ENCODE results near the gene TADA3. TPM values are rescaled to one million over a fixed set of nuclear protein-coding genes. Genes with fewer than 3 reads are reported as not detected.

The TADA3 gene
- total RNA-seq, 2 experiments from 2014 or later, result 51.6 to 58.5 TPM

DNA sequence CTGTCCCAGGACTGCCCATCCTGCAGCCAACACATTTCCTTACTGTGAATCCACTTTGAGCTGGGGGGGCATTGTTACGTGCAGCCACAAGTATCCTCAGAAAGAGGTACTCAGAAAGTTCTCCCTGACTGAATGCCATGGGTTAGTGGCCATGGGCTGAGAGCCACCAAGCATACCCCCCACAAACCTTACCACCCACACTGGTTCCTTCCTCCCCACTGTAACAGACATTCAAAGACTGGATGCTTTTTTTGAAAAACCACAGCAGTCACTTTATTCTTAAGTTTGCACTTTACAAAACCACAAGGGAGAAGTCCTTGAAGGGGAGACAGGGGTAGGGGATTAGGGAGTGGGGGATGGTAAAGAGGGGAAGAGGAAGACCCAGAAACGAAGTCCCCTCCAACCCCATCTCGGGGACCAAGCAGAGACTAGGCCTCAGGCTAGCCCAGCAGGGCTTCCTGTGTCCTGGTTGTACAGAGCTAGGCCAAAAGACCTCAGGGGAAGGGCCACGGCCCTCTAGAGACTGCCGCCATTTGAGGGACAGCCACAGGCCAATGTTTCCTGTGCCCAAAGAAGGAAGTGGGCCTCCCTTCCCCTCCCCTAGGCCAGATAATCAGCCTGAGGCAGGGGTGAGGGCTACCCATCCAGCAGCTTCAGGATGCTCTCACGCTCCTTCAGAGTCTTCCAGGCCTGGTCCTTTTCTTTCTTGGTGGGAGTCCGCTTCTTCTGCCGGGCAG, 12.4 kb downstream of the TADA3 start:
- TSS peak; percentile 75 for BruUV-seq (replicated peaks)
- Histone ChIP-seq H4K20me1 (ENCODE audit: insufficient read depth, low read length) (no peaks in the 10 kb centered on the region), H3K4me1 (ENCODE audit: insufficient read depth, low read length, poor library complexity, severe bottlenecking) (peaks cover 52% of the 10 kb centered on the region), H3K9me2 (ENCODE audit: insufficient read depth, low read length) (no peaks in the 10 kb centered on the region), H3K4me3 (ENCODE audit: low read depth, low read length, poor library complexity, severe bottlenecking) (peak overlapping the region; percentile 33), H3K36me3 (ENCODE audit: insufficient read depth, low read length) (peaks cover 35% of the 10 kb centered on the region), H2AFZ (ENCODE audit: low read length) (peak overlapping the region; percentile 33), H3K9me3 (ENCODE audit: low read length) (no peaks in the 10 kb centered on the region), H3K79me2 (ENCODE audit: insufficient read depth, low read depth, low read length) (no peaks in the 10 kb centered on the region), H3K4me2 (ENCODE audit: low read length) (peak overlapping the region; percentile 57), H3K27ac (ENCODE audit: low read depth, low read length, poor library complexity, severe bottlenecking) (peak overlapping the region; percentile 84)
- intact Hi-C loops (cut with micrococcal nuclease; ENCODE audit: unreplicated experiment), result loop anchor here (1.0 kb wide), 1 partner anchor 28 kb away; no protein-coding TSS in a partner anchor
- CTCF ChIA-PET (ENCODE audit: unreplicated experiment), result interaction anchor here (1.6 kb wide), 1 partner anchor 10 kb away, joined by 5 read pairs; no protein-coding TSS in a partner anchor
- peak; percentile 81 for DNase-seq (ENCODE audit: low spot score)
- POLR2A ChIA-PET, result interaction anchor here (0.6 to 2.0 kb wide), 5 partner anchors 10 to 210 kb away, joined by 3 to 10 read pairs (median 7); partner anchors contain the start of genes ARPC4 and TADA3
- TF ChIP-seq CTCF (conservative IDR thresholded peaks at IDR 0.05; ENCODE audit: low read length), result no peak
- TF ChIP-seq EZH2phosphoT487 (IDR thresholded peaks at IDR 0.05; ENCODE audit: borderline replicate concordance, low read depth, low read length), result no peak

GRCh38 chr3:9779075-9779593, 13.1 kb downstream of the TADA3 start:
- H3K36me3 ChIP-seq (ENCODE audit: insufficient read depth, low read length), result peaks cover 33% of the 10 kb centered on the region
- no peaks in the 10 kb centered on the region for H4K20me1 ChIP-seq (ENCODE audit: insufficient read depth, low read length)
- BruUV-seq (replicated peaks), result no TSS peak
- H3K4me2 ChIP-seq (ENCODE audit: low read length), result peak overlapping the region; percentile 57
- no peak overlapping the region for H2AFZ ChIP-seq (ENCODE audit: low read length)
- H3K4me1 ChIP-seq (ENCODE audit: insufficient read depth, low read length, poor library complexity, severe bottlenecking), result peaks cover 52% of the 10 kb centered on the region
- no peak for DNase-seq (ENCODE audit: low spot score)
- H3K79me2 ChIP-seq (ENCODE audit: insufficient read depth, low read depth, low read length), result no peaks in the 10 kb centered on the region
- peak overlapping the region; percentile 33 for H3K4me3 ChIP-seq (ENCODE audit: low read depth, low read length, poor library complexity, severe bottlenecking)
- POLR2A ChIA-PET, result no interaction called here
- H3K9me3 ChIP-seq (ENCODE audit: low read length), result no peaks in the 10 kb centered on the region
- intact Hi-C loops (cut with micrococcal nuclease; ENCODE audit: unreplicated experiment), result no loop called here
- no peaks in the 10 kb centered on the region for H3K9me2 ChIP-seq (ENCODE audit: insufficient read depth, low read length)
- TF ChIP-seq EZH2phosphoT487 (IDR thresholded peaks at IDR 0.05; ENCODE audit: borderline replicate concordance, low read depth, low read length) (no peak), CTCF (conservative IDR thresholded peaks at IDR 0.05; ENCODE audit: low read length) (no peak)
- CTCF ChIA-PET (ENCODE audit: unreplicated experiment), result no interaction called here
- H3K27ac ChIP-seq (ENCODE audit: low read depth, low read length, poor library complexity, severe bottlenecking), result peak overlapping the region; percentile 84
